NCI-H1694 treated with DMSO at 0.1 percent for 48 hours (cell line): ENCODE data around the gene UGGT1.
A peak's percentile ranks its signal among the peaks of the same experiment; 100 is the strongest.

Source experiments
- DNase-seq: peaks from one replicate; lab custom pipeline; 2025; lab: John Stamatoyannopoulos, UW

Gene UGGT1

DNA sequence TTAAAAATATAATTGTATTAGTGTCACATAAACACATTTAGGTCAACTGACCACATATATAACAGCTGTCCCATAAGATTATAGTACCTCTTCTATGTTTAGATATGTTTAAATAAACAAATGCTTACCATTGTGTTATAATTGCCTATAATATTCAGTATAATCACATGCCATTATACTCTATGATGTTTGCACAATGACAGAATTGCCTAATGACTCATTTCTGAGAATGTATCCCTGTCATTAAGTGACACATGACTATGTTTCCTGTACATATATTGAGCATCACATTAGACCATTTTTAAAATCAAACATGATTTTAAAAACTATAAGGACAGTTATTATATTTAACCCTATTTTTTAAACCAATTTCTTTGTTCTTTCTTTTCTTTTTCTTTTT is 137.9 kb downstream of the UGGT1 start:
- no peak for DNase-seq

DNA sequence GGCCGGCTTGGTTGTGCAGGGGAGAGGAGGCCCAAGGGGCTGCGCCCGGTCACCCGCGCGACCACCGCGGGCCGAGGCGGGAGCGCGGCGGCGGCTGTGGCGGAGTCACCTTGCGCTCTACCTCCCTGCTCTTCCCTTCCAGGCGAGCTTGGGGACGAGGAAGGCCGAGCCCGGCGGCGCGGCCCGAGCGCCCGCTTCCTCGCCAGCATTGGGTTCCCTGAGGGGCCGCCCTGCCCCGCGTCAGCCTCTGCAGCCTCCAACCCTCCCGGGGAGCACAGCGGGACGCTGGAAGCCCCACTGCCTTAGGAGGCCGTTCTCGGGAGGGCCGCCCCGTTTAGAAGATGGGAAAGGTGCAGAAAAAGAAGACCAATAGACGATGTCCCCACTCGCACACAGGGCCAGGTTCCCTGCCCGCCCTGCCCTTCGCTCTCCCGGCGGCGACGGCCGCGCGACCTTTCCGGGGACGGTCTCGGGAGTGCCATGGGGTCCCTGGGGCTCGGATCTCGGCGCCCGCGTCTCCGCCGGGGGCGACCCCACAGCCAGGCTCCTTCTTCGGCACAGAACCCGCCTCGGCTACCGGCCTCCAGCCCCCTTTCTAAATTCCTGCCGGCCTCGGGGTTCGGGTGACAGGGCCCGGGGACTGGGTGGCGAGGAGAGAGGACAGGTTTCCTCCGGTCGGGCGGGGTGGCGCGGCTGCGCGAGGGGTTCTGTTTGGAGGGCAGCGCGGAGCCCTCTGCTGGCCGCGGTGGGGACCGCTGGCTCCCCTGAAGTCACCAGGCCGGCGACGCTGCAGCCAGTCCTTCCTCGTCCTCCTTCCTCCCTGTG is 142.2 kb downstream of the UGGT1 start:
- peak; percentile 64 for DNase-seq

DNA sequence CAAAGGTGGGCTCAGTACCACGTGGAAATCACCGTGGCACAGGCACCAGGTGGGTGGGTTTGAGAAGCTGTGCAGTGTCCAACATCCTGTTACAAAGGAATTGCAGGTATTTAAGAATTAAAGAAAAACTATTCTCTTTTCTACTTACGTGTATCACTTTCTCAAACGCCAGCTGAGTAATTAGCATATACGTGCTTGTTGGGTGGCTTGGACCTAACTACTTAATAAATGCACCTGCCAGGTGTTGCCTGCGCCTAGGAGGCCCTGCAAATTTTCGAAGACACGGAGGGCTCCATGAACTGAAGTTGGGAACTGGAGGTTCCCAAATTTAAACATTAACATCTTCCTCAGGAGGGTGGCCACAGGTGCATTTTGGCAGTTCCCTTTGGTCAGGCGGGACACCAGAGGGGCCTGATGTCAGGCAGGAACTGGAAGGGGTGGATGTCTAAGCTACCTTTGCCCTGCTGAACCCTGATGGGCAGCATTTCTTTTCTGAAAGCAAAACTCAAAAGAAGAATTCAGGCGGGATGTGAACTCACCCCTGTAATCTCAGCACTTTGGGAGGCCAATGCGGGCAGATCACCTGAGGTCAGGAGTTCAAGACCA is 142.9 kb downstream of the UGGT1 start:
- DNase-seq, result no peak

DNA sequence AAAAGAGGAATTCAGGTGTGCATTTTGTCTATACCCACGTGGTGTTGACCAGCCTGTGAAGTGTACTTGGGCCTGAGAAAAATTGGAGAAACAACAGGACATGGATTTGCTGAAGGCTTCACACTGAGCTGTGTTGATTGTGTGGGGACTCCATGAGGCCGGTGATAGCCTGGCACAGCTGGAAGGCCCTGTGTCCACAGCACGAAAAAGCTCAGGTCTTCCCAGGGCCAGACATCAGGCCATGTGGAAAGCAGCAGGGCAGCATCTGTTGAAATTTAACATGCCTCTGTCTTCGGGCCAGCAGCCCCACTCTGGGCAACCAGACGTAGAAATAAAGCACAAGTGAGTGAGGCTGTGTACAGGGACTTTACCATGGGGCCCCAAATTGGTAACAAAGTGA is 143.6 kb downstream of the UGGT1 start:
- DNase-seq, result no peak

DNA sequence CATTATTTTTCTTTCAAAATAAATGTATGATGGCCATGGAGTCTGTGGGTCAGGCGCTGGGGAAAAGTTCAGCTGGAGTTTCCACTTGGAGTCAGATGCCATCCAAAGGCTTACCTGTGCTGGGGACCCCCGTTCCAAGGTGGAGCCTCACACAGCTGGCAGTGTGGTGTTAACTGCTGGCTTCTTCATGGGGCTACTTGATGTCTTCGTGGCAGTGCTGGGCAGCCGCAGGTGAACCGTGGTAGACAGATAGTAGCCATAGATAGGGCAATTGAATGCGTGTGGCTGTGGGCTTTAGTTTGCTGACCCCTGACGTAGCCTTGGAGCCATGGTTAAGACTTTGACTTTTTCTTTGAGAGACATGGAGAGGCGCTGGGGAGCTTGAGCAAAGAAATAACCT is 144.6 kb downstream of the UGGT1 start:
- no peak for DNase-seq

DNA sequence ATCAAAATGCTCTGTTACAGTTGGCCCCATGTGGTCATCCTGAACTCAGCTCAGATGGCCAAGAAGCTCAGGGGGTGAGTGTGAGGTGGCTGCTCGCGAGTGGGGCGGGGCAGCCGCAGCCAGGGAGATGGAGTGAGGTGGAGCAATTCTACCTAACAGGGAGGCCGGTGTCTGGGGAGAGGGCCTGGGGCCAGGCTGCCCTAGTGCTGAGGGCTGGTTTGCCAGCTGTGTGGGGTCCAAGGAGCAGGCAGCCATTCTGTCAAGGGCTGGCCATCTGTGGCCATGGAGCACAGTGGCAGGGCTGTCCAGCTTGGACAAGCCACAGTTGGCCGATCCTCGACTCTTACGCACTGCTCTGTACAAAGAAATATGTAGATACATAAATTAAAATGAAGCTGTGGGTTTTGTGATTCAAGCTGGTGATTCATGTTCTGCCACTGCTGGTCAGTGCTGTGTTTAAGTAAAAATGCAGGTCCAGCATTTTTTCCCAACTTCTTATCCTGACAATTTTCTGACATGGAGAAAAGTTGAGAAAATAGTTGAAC is 145.6 kb downstream of the UGGT1 start:
- no peak for DNase-seq

DNA sequence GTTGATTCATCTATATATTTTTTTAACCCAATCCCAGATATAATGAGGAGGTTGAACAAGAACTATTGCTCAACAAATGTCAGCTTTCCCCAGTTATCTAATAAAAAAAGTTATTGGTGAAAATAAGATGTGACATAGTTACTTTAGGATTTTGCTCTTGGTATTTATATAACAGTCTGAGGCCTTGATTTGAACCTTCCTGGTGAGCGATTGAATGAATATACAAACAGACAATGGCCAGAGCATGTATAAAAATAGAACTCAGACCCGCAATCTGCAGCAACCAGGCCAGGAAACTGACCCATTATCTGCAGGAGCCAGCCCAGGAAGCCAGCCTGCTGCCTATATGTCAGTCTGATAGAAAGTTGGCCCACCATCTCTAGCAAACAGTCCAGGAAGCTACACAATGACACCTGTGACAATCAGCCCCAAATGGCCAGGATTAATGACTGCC is 146.1 kb downstream of the UGGT1 start:
- no peak for DNase-seq

DNA sequence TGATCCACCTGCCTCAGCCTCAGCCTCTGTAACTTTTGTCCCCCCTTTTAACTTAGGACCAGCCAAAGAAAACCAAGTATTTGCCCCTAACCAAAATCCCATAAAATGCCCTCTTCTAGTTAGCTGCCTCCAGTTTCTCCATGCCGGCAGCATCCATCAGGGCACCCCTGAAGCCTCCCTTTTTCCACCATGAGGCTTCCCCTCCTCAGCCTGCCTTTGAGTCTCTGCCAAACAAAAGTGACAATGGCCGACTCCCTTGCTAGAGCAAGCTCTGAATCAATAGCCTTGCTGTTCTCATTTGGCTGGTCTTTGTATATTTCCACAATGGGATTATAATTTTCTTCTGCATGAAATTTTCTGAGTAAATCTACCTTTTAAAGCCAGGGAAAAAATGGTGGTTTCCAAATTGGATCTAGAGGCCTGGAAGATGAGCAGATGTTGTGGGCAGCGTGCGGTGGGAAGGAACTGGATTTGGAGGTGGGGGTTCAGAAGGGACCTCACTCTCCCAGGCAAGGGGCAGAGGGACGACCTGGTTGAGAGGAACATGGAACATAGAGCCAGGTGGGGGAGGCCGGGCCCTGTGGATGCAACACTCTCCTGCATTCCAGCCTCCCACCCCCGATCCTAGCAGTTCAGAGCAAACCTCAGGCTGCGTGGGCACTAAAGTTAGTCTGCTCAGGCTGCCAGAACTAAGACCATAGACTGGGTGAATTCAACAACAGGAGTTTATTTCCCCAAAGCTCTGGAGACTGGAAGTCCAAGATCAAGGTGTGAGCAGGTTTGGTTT is 147.1 kb downstream of the UGGT1 start:
- DNase-seq, result no peak

DNA sequence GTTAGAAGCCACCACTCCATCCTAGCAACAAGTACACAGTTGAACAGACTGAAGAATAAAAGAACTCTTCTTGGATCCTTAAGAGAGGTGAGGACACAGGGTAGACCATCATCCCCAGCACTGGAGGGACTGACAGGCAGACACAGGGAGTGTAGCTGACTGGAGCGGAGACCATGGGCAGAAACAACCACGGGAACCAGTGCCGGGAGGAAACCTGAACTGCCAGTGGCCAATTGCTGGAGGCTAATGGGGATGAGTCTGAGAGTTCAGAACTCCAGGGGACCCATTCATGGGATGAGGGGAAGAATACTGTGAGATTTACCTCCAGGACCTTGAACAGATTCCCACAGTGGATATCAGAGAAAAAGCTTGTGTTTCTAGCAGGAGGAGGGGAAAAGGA is 150.9 kb downstream of the UGGT1 start:
- DNase-seq, result no peak
